Osteoblast (primary cell): ENCODE results near the gene NRDE2. TPM values are rescaled to one million over a fixed set of nuclear protein-coding genes. Genes with fewer than 3 reads are reported as not detected.

Source experiments
- DNase-seq: peaks from one replicate; pipeline ENCODE4 v3.0.0; 2011; ENCODE audit warnings: low spot score, mixed read lengths; ENCODE audit not compliant: insufficient read length; ENCODE audit errors: missing footprints
- H2AFZ ChIP-seq: 2 replicates; pipeline ENCODE4 v1.6.0; 2011; ENCODE audit warnings: mild to moderate bottlenecking, low read length
- H3K27ac ChIP-seq: 2 replicates; pipeline ENCODE4 v1.5.1; 2011; ENCODE audit warnings: mild to moderate bottlenecking, low read depth, low read length, moderate library complexity
- H3K27me3 ChIP-seq: 2 replicates; pipeline ENCODE4 v1.6.0; 2012; ENCODE audit warnings: mild to moderate bottlenecking, control low read depth, inconsistent platforms, low read length, moderate library complexity; ENCODE audit not compliant: insufficient read depth
- H3K36me3 ChIP-seq: 2 replicates; pipeline ENCODE4 v1.5.1; 2011; ENCODE audit warnings: mild to moderate bottlenecking, low read length, control low read depth, moderate library complexity; ENCODE audit not compliant: insufficient read depth
- H3K4me1 ChIP-seq: 2 replicates; pipeline ENCODE4 v1.5.1; 2011; ENCODE audit warnings: mild to moderate bottlenecking, low read length, control low read depth, moderate library complexity; ENCODE audit not compliant: insufficient read depth
- H3K4me2 ChIP-seq: 2 replicates; pipeline ENCODE4 v1.6.0; 2011; ENCODE audit warnings: mild to moderate bottlenecking, low read length; ENCODE audit not compliant: insufficient read depth
- H3K4me3 ChIP-seq: fragments of 200-600 bp; sonication (generic); 3 replicates; pipeline ENCODE4 v1.5.1; 2012; ENCODE audit warnings: mild to moderate bottlenecking, low read length, inconsistent platforms; ENCODE audit not compliant: insufficient read depth
- H3K79me2 ChIP-seq: 2 replicates; pipeline ENCODE4 v1.6.0; 2012; ENCODE audit warnings: mild to moderate bottlenecking, low read length, control low read depth, inconsistent platforms; ENCODE audit not compliant: insufficient read depth
- H3K9me3 ChIP-seq: 2 replicates; pipeline ENCODE4 v1.5.1; 2011; ENCODE audit warnings: low read depth, low read length, control low read depth
- H4K20me1 ChIP-seq: 2 replicates; pipeline ENCODE4 v1.6.0; 2012; ENCODE audit warnings: mild to moderate bottlenecking, low read length, control low read depth; ENCODE audit not compliant: insufficient read depth
- CTCF ChIP-seq: IDR thresholded peaks from 2 replicates; pipeline ENCODE4 v1.5.1; 2011; ENCODE audit warnings: mild to moderate bottlenecking, low read depth, low read length, moderate library complexity; ENCODE audit errors: extremely low read depth
- total RNA-seq: library from RNA; depleted of rRNA; stranded (reverse); fragments of >200 nt; gene quantifications from 2 replicates; pipeline ENCODE4 v1.2.3, GENCODE V29; 2012

NRDE2 gene
- total RNA-seq, 1 donor: 11.2 TPM

DNA sequence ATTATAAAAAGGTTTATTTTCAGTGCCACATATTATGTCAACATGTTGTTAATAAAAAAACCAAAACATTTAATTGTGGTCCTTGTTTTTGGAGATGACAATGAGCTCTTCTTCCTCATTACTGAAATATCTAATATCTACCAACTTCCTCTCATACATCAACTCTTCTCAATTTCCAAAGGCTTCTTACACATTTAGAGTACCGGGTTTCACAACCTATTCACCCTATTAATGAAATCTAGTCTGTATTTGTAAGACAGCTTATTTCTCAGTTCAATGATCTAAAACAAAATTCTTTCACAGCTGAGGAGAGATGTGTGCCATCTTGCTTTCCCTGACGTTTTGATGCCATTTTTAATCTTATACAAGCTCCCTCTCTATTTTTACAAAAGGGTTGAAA is 14.5 kb downstream of the NRDE2 start:
- Histone ChIP-seq H3K4me2 (no peak overlapping the region), H2AFZ (no peak overlapping the region), H3K4me3 (no peak overlapping the region), H3K36me3 (peaks cover 27% of the 10 kb centered on the region), H3K9me3 (no peaks in the 10 kb centered on the region), H3K79me2 (peaks cover 17% of the 10 kb centered on the region), H3K4me1 (no peaks in the 10 kb centered on the region), H4K20me1 (no peaks in the 10 kb centered on the region), H3K27ac (no peak overlapping the region), H3K27me3 (no peaks in the 10 kb centered on the region)
- DNase-seq: no peak
- TF ChIP-seq CTCF: no peak

DNA sequence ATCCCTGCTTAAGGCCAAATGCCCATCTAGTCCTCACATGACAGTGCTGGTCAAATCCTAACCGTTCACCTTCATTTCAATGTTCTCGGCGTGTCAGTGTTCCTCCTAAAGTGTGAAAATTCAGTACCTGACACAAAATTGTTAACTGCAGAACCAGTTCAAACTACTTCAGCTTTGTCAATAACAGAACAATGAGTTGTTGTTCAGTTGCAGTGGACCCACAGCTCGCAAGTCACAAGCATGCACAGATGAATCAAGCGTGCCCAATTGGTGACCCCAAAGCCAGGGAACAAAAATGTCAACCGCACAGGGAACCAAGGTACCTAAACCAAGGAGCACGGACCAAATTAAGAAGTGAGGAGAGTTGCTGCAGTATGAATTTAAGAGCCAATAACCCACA is 23.2 kb downstream of the NRDE2 start:
- H3K4me3 ChIP-seq: no peak overlapping the region
- no peak for TF ChIP-seq CTCF
- no peak for DNase-seq
- no peaks in the 10 kb centered on the region for H3K27me3 ChIP-seq
- H4K20me1 ChIP-seq: no peaks in the 10 kb centered on the region
- no peak overlapping the region for H3K4me2 ChIP-seq
- H3K9me3 ChIP-seq: no peaks in the 10 kb centered on the region
- peaks cover 37% of the 10 kb centered on the region for H3K36me3 ChIP-seq
- H3K79me2 ChIP-seq: no peaks in the 10 kb centered on the region
- no peak overlapping the region for H3K27ac ChIP-seq
- no peak overlapping the region for H2AFZ ChIP-seq
- no peaks in the 10 kb centered on the region for H3K4me1 ChIP-seq

- H3K36me3 ChIP-seq: peaks cover 22% of the 10 kb centered on the region
- no peak overlapping the region for H3K4me2 ChIP-seq
- H3K9me3 ChIP-seq: no peaks in the 10 kb centered on the region
- no peaks in the 10 kb centered on the region for H3K27me3 ChIP-seq
- H4K20me1 ChIP-seq: no peaks in the 10 kb centered on the region
- no peak overlapping the region for H3K4me3 ChIP-seq
- H2AFZ ChIP-seq: no peak overlapping the region
- no peak overlapping the region for H3K27ac ChIP-seq
- DNase-seq: no peak
- TF ChIP-seq CTCF: no peak
- no peaks in the 10 kb centered on the region for H3K4me1 ChIP-seq
- H3K79me2 ChIP-seq: no peaks in the 10 kb centered on the region
These were observed 26.6 kb downstream of the NRDE2 start for GRCh38 chr14:90305176-90305601.

- H3K4me2 ChIP-seq: no peak overlapping the region
- H3K27ac ChIP-seq: no peak overlapping the region
- no peaks in the 10 kb centered on the region for H3K79me2 ChIP-seq
- H2AFZ ChIP-seq: no peak overlapping the region
- H3K36me3 ChIP-seq: peaks cover 22% of the 10 kb centered on the region
- no peaks in the 10 kb centered on the region for H3K27me3 ChIP-seq
- TF ChIP-seq CTCF: no peak
- no peak overlapping the region for H3K4me3 ChIP-seq
- DNase-seq: no peak
- no peaks in the 10 kb centered on the region for H4K20me1 ChIP-seq
- H3K9me3 ChIP-seq: no peaks in the 10 kb centered on the region
- H3K4me1 ChIP-seq: no peaks in the 10 kb centered on the region
These were observed 27.2 kb downstream of the NRDE2 start for GRCh38 chr14:90304502-90304901.
